Measurements from ENCODE around the gene C6orf89.
"Not testable (repeated sequence)": the region's sequence is repeated elsewhere in the genome, so short reads cannot be mapped to it uniquely, and the experiment has no call there.

C6orf89 gene

DNA sequence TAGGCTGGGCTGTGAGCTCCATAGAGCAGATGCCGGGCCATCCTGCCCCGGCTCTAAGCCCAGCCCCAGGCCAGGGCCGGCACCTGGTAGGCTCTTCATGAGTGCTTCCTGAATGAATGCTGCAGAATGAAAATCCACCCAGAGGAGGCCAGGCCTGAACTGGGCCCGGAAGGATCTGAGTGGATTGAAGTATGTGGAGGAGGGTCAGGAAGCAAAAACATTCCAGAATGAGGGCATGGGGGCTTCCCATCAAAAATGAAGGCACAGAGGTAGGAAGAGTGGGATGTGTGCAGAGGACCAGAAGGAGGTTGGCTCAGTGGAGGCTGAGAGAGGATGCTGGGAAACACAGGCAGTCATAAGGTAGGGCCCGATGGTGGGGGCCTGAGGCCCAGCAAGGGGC, 53.3 kb downstream of the C6orf89 start:
- H3K4me3 ChIP-seq (ENCODE audit: low read depth, low read length); DNase-seq (ENCODE audit: low read depth): not testable (repeated sequence)

DNA sequence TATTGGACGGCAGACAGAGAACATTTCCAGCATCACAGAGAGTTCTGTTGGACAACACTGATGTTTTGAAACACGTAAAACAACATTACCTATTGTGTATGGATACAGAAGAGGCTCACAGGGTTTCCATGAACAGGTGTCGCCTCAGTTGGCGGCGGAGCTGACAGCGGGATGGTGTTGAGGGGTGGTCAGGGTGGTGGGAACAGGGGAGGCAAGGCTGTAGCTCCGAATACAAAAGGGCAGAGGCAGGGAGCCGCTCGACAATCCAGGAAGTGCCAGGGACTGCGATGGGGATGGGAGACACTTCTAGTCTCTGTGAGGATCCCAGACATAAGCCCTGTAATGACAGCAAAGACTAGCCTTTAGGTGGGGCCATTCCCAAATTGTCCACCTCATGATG, 54.3 kb downstream of the C6orf89 start:
- no peak overlapping the region for H3K4me3 ChIP-seq (ENCODE audit: low read depth, low read length)
- DNase-seq (ENCODE audit: low read depth), result no peak

DNA sequence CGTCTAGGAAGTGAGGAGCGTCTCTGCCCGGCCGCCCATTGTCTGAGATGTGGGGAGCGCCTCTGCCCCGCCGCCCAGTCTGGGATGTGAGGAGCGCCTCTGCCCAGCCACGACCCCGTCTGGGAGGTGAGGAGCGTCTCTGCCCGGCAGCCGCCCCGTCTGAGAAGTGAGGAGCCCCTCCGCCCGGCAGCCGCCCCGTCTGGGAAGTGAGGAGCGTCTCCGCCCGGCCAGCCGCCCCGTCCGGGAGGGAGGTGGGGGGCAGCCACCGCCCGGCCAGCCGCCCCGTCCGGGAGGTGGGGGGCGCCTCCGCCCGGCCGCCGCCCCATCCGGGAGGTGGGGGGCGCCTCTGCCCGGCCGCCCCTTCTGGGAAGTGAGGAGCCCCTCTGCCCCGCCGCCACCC, 55.8 kb downstream of the C6orf89 start:
- not testable (repeated sequence) for H3K4me3 ChIP-seq (ENCODE audit: low read depth, low read length); DNase-seq (ENCODE audit: low read depth)

DNA sequence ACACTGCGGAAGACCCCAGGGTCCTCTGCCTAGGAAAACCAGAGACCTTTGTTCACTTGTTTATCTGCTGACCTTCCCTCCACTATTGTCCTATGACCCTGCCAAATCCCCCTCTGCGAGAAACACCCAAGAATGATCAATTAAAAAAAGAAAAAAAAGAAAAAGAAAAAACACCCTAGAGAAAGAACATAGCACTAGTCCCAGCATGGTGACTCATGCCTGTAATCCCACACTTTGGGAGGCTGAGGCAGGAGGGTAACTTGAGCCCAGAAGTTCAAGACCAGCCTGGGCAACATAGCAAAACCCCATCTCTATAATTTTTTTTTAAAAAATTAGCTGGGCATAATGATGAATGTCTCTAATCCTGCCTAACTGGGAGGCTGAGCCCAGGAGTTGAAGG, 56.6 kb downstream of the C6orf89 start:
- DNase-seq (ENCODE audit: low read depth); H3K4me3 ChIP-seq (ENCODE audit: low read depth, low read length): not testable (repeated sequence)

DNA sequence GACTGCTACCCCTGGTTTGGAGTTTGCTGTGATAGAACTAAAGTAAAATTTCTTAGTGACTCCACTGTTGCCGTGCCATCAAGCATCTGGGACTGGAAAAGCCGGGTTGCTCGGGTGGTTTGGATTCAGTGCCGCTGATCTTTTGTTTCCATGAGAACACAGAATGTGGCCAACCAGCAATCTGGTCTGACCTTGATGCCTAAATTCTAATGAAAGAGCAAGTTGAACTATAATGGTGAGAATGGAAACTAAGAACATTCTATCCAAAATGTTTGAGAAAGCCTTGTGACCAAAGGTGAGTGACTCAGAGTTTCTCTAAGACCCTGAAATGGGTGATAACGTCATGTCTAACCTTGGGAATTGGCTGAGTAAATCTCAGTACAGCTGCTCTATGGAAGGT, 58.9 kb downstream of the C6orf89 start:
- no peak for DNase-seq (ENCODE audit: low read depth)

DNA sequence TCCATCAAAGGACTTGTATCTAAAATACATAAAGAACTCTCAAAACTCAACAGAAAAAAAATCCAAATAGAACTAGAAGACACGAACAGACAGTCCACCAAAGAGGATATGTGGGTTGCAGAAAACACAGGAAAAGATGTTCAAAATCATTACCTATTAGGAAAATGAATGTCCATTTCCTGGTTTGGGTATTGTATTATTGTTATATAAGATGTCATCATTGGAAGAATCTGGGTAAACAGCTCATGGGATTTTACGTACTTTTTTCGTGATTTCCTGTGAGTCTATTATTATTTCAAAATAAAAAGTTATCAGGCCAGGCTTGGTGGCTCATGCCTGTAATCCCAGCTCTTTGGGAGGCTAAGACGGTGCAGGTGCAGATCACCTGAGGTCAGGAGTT, 59.5 kb downstream of the C6orf89 start:
- no peak for DNase-seq (ENCODE audit: low read depth)
- no peak overlapping the region for H3K4me3 ChIP-seq (ENCODE audit: low read depth, low read length)

More for the DNA sequence above, 58.9 kb downstream of the C6orf89 start:
- no peak overlapping the region for H3K4me3 ChIP-seq (ENCODE audit: low read depth, low read length)

DNA sequence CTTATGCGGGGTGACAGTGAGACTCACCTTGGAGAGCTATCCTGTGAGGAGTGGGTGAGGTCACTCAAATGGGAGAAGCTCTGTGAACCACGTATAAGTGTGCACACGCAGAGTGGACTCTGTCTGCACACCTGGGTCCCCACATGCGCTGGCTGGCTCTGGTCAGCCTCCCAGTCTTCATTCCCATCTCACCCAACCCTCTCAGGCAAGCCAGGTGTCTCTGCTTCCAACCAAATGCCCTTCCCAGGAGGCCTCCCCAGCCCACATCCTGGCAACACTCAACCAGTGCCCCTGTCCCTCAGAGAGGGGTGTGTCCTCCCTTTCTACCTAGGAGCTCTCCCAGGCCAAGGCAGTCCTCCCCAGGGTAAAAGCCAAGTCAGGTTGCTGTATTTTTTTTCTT, 60.8 kb downstream of the C6orf89 start:
- no peak for DNase-seq (ENCODE audit: low read depth)

DNA sequence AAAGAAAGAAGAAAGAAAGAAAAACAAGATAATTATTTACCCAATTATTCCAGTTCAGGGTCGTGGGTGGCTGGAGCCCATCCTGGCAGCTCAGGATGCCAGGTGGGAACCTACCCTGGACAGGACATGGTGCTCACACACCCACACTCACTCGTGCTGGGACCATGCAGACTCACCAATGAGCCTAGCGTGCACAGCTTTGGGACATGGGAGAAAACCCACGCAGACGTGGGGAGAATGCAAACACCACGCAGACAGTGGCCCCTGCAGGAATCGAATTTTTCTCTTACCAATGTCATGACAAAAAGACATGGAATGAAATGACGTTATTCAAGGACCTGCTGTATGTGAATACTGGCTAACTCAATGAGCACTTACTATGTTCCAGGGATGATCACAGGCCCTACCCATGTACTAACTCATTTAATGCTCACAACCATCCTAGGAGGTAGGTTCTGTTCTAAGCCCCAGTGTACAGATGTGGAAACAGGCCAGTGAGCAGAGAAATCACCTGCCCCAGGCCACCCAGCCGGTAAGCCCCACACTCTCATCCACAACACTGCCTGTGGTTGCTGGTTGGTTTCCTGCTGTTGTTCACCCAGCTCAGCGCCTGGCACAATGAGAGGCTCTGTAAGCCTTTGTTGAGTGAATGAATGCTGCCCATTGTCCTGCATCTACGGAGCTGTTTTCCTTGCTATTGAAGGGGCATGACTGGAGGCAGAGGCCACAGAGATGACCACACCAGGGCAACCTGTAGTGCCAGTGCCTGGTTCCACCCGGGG, 62.0 kb downstream of the C6orf89 start:
- no peak for DNase-seq (ENCODE audit: low read depth)
- H3K4me3 ChIP-seq (ENCODE audit: low read depth, low read length), result no peak overlapping the region

More for the DNA sequence above, 60.8 kb downstream of the C6orf89 start:
- H3K4me3 ChIP-seq (ENCODE audit: low read depth, low read length), result no peak overlapping the region

DNA sequence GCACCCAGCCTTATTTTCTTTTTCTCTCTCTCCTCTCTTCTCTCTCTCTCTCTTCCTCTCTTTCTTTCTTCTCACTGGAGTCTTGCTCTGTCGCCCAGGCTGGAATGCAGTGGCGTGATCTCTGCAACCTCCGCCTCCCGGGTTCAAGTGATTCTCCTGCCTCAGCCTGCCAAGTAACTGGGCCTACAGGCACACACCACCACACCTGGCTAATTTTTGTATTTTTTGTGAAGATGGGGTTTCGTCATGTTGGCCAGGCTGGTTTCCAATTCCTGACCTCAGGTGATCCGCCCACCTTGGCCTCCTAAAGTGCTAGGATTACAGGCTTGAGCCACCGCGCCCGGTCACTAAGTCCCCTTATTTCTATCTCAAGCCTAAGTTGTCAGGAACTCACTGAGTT, 63.3 kb downstream of the C6orf89 start:
- DNase-seq (ENCODE audit: low read depth); H3K4me3 ChIP-seq (ENCODE audit: low read depth, low read length): not testable (repeated sequence)

DNA sequence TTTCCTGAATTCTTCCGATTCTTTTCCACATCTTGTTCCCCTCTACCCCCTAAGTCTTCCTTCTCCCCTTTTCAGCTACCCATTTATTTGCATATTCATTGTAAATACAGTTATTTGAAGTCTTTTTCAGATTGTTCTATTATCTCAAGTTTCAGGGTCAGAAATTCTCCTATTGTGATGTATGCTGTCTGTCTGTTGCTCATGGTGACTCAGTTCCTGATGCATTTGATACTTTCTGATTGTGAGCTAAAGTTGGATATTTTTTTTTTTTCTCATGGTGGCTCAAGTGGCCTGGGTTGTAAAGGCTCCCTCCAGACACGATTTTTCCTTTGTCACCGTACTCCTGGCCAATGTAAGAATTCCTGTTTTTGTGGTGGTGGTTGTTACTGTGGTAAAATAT, 63.9 kb downstream of the C6orf89 start:
- no peak overlapping the region for H3K4me3 ChIP-seq (ENCODE audit: low read depth, low read length)
- DNase-seq (ENCODE audit: low read depth), result no peak

DNA sequence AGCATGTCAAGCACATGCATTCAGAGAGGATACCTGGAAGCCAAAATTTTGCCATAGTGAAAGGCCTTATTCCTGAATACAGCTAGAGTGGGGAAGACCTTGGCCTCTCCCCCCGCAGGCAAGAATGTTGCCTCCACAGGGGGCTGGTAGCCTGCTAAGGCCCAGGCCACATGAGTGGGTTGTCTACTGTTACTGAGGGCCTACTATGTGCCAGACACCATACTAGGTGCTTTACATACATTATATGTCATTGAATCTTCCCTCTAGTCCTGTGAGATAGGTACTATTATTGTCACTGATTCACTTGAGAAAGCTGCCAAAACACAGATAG, 68.1 kb downstream of the C6orf89 start:
- H3K4me3 ChIP-seq (ENCODE audit: low read depth, low read length), result no peak overlapping the region
- DNase-seq (ENCODE audit: low read depth), result no peak

DNA sequence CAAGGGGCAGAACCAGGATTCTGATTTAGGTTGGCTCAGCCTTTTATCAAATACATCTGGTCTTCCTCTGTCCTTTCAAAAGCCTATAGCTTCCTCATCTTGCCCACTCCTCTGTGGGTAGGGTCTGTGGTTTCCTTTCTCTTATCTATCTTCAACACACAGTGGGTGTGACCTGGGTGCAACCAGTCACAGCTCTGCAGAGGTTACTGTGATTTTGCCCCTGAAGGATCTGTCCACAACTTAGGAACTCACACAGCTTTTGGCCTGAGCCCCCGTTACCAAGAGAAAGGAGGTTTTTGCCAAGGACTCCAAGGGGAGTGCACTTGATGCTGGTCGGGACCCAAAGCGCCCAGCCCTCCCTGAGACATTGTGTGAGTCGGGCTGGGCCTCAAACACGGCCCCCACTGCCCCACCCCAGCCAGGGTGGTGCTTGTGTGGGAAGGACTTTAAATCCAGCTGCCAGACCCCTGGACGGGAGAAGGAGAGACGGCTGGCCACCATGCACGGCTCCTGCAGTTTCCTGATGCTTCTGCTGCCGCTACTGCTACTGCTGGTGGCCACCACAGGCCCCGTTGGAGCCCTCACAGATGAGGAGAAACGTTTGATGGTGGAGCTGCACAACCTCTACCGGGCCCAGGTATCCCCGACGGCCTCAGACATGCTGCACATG, 68.6 kb downstream of the C6orf89 start, which contains the start of gene PI16:
PI16 (plus strand) TSS at position 477 of the 670 bp plus-strand sequence; CDS start at position 500, 23 bp downstream.
- DNase-seq (ENCODE audit: low read depth), result no peak

DNA sequence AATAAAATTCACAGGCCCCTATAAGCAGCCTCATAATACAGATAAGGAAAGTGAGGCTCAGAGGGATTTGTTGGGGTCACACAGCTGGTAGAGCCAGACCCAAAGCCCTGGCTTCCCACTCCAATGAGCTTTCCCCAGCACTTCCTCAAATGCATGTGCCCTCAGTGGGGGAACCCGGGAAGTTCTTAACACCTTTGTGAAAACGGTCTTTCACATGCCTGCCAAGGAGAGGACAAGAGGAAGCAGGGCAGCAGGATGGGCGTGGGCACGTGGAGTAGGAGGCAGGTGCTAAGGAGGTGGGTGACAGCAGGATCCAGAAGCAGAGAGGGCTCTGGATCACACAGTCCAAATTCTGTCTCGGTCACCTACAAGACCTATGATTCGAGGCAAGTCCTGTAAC, 69.4 kb downstream of the C6orf89 start:
- no peak overlapping the region for H3K4me3 ChIP-seq (ENCODE audit: low read depth, low read length)

More for the DNA sequence above, 68.6 kb downstream of the C6orf89 start, which contains the start of gene PI16:
- no peak within 1 kb of the TSS for H3K4me3 ChIP-seq (ENCODE audit: low read depth, low read length)

DNA sequence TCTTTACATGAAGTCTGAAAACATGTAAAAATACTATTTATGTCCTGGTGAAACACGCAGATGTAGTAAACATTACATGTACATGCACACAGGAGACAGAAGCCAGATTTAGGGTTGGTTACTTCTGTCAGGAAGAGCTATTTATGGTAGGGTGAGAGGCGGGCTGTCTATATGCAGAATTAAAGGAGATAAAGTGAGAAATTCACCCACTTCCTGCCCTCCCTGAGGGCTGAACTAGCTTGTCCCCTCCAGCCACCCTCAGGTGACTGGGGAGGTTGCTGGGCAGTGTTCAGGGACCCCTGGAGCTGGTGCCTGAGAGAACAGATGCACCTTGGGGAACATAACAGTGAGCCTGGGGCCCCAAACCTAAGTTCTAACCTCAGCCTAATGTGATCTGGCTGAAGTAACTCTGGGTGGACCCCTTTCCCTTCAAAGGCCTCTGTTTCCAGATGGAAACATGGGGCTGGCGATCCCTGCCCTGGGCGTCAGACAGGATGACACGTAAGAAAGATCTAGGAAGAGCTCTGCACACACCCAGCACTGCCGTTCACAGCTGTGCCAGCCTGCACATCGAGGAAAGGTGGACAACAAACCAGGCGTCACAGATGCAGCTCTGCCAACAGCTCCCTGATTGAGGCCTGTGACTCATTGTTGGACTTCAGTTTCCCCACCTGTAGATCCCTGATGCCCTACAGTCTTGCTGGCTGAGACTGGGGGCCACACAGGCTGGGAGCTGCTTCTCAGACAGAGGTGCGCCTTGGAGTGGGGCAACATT, 70.1 kb downstream of the C6orf89 start:
- H3K4me3 ChIP-seq (ENCODE audit: low read depth, low read length), result no peak overlapping the region
- no peak for DNase-seq (ENCODE audit: low read depth)

More for the DNA sequence above, 69.4 kb downstream of the C6orf89 start:
- no peak for DNase-seq (ENCODE audit: low read depth)

DNA sequence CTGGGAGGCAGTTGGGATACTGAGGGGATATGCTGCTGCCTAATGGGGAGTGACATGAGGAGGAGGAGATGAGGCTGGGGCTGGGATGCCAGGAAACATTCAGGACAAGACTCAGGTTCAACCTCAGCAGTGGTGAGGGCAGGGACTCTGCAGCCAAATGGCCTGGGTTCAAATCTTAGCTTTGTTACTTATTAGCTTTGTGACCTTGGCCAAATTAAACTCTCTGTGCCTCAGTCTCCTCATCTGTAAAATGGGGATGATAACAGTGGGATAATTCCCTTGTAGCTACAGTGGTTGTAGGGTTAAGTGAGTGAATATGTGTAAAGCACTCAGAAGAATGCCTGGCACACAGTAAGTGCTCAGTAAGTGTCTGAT, 70.7 kb downstream of the C6orf89 start:
- H3K4me3 ChIP-seq (ENCODE audit: low read depth, low read length), result no peak overlapping the region
- no peak for DNase-seq (ENCODE audit: low read depth)

DNA sequence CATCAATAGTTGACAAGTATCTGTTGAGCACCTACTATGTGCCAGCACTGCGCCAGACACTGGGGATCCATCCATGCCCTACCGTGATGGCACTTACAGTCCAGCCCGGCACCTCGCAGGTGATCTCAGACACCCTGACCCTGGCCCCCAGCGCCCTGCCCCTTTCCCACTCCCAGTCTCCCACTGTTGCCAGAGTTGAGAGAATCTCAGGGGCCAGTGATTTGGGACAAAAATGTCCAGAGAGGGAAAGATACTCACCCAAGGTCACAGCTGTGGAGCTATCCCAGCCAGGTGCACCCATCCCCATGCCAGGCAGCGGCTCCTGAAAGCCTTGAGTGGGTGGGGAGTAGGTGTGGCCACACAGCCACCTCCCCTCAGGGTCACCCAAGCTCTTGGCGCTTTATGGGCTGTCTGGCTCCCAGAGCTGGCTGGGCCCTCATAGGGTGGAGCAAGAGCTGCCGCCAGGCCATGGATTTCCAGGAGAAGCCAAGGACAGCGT, 72.1 kb downstream of the C6orf89 start:
- no peak for DNase-seq (ENCODE audit: low read depth)

DNA sequence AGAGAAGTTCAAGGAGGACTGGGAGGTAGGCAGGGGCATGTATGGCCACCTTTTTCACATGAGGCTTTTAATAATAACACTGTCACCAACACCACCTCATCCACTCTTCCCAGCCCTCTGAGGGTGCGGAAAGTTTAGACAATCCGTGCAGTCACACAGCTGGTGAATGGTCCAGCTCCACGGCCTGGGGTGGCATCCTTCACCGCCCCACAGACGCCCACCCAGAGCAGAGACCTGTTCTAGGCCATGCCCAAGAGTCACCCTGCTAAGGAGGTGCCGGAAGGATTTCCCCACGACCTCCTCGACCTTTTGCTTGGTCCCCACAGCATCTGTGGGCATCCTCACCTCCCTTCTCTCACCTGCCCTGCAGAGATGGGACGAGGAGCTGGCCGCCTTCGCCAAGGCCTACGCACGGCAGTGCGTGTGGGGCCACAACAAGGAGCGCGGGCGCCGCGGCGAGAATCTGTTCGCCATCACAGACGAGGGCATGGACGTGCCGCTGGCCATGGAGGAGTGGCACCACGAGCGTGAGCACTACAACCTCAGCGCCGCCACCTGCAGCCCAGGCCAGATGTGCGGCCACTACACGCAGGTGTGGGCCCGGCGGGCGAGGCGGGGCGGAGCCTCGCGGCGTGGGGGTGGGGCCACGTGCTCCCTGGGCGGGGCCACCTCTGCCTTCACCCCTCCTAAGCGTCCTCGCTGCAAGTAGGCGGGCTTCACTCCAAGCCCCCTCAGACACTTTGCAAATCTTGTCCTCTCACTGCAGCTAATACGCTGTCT, 73.2 kb downstream of the C6orf89 start:
- no peak overlapping the region for H3K4me3 ChIP-seq (ENCODE audit: low read depth, low read length)
- no peak for DNase-seq (ENCODE audit: low read depth)

More for the DNA sequence above, 72.1 kb downstream of the C6orf89 start:
- no peak overlapping the region for H3K4me3 ChIP-seq (ENCODE audit: low read depth, low read length)

DNA sequence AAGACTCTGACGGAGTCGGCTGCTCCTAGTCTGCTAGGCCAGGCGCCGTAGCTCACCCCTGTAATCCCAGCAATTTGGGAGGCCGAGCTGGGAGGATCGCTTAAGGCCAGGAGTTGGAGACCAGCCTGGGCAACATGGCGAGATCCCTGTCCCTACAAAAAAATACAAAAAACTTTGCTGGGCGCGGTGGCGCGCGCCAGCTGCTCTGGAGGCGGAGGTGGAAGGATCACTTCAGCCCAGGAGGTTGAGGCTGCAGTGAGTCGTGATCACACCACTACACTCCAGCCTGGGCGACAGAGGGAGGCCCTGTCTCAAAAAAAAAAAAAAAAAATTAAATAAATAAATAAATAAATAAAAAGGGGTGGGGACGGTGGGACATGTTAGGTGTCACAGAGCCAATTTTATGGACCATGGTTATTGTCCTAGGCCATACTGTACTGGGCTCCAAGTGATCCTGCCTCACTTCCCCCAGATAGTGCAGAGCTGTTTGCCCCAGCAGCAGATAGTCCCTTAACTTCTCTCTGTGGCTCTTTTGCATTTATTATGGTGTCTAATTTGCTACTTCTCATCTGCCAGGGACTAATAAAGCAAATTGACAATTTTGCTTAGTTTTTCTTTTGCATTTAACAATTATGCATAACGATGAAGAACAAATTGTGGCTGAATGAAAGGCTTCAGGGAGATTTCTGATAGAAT, 74.0 kb downstream of the C6orf89 start:
- no peak overlapping the region for H3K4me3 ChIP-seq (ENCODE audit: low read depth, low read length)
- DNase-seq (ENCODE audit: low read depth), result no peak

Data from skeletal muscle cell (primary cell).